Measurements from ENCODE around the gene EVC2.
"Not testable (repeated sequence)": the region's sequence is repeated elsewhere in the genome, so short reads cannot be mapped to it uniquely, and the experiment has no call there.

The EVC2 gene

GRCh38 chr4:5636766-5637670, 71.3 kb downstream of the EVC2 start:
- DNase-seq (ENCODE audit: extremely low spot score, insufficient read length, low read depth) (no peak), FAIRE-seq (no peak)

GRCh38 chr4:5635826-5636195, 72.5 kb downstream of the EVC2 start:
- DNase-seq (ENCODE audit: extremely low spot score, insufficient read length, low read depth): no peak
- no peak for FAIRE-seq

- no peak for FAIRE-seq
These were observed 75.8 kb downstream of the EVC2 start for GRCh38 chr4:5632571-5632970.

GRCh38 chr4:5632066-5632440, 76.3 kb downstream of the EVC2 start:
- FAIRE-seq (no peak), DNase-seq (ENCODE audit: extremely low spot score, insufficient read length, low read depth) (no peak)

More at GRCh38 chr4:5632571-5632970, 75.8 kb downstream of the EVC2 start:
- DNase-seq (ENCODE audit: extremely low spot score, insufficient read length, low read depth): no peak

GRCh38 chr4:5631352-5632065, 76.8 kb downstream of the EVC2 start:
- DNase-seq (ENCODE audit: extremely low spot score, insufficient read length, low read depth) (no peak), FAIRE-seq (no peak)

GRCh38 chr4:5630762-5631161, 77.6 kb downstream of the EVC2 start:
- DNase-seq (ENCODE audit: extremely low spot score, insufficient read length, low read depth): no peak
- no peak for FAIRE-seq

GRCh38 chr4:5629542-5629941, 78.8 kb downstream of the EVC2 start:
- FAIRE-seq (no peak), DNase-seq (ENCODE audit: extremely low spot score, insufficient read length, low read depth) (no peak)

- FAIRE-seq (no peak), DNase-seq (ENCODE audit: extremely low spot score, insufficient read length, low read depth) (no peak)
These were observed 81.4 kb downstream of the EVC2 start for GRCh38 chr4:5626913-5627312.

GRCh38 chr4:5622596-5622995, 85.8 kb downstream of the EVC2 start:
- DNase-seq (ENCODE audit: extremely low spot score, insufficient read length, low read depth) (no peak), FAIRE-seq (no peak)

GRCh38 chr4:5619913-5620625, 88.3 kb downstream of the EVC2 start:
- no peak for DNase-seq (ENCODE audit: extremely low spot score, insufficient read length, low read depth)
- FAIRE-seq: no peak

GRCh38 chr4:5618051-5618960, 90.1 kb downstream of the EVC2 start:
- DNase-seq (ENCODE audit: extremely low spot score, insufficient read length, low read depth): no peak
- FAIRE-seq: no peak

GRCh38 chr4:5616331-5616950, 91.9 kb downstream of the EVC2 start:
- FAIRE-seq (no peak), DNase-seq (ENCODE audit: extremely low spot score, insufficient read length, low read depth) (no peak)

- no peak for FAIRE-seq
These were observed 92.8 kb downstream of the EVC2 start for GRCh38 chr4:5615496-5616075.

GRCh38 chr4:5611750-5612149, 96.6 kb downstream of the EVC2 start:
- DNase-seq (ENCODE audit: extremely low spot score, insufficient read length, low read depth) (no peak), FAIRE-seq (no peak)

More at GRCh38 chr4:5615496-5616075, 92.8 kb downstream of the EVC2 start:
- no peak for DNase-seq (ENCODE audit: extremely low spot score, insufficient read length, low read depth)

- FAIRE-seq: no peak
- no peak for DNase-seq (ENCODE audit: extremely low spot score, insufficient read length, low read depth)
These were observed 98.9 kb downstream of the EVC2 start for GRCh38 chr4:5609306-5610007.

GRCh38 chr4:5593828-5594227, 114.5 kb downstream of the EVC2 start:
- not testable (repeated sequence) for FAIRE-seq

GRCh38 chr4:5592272-5592671, 116.1 kb downstream of the EVC2 start:
- DNase-seq (ENCODE audit: extremely low spot score, insufficient read length, low read depth) (no peak), FAIRE-seq (no peak)

More at GRCh38 chr4:5593828-5594227, 114.5 kb downstream of the EVC2 start:
- not testable (repeated sequence) for DNase-seq (ENCODE audit: extremely low spot score, insufficient read length, low read depth)

GRCh38 chr4:5589495-5589894, 118.9 kb downstream of the EVC2 start:
- no peak for DNase-seq (ENCODE audit: extremely low spot score, insufficient read length, low read depth)
- no peak for FAIRE-seq

All from GM18507 (cell line).